GM19023 (cell line): ENCODE measurements around the gene ZNF25.
"Not testable (repeated sequence)": the region's sequence is repeated elsewhere in the genome, so short reads cannot be mapped to it uniquely, and the experiment has no call there.

Source experiments
- ATAC-seq: cut with Tn5 transposase; IDR thresholded peaks from one replicate; pipeline ENCODE4 v1.9.1; 2021; ENCODE audit warnings: mild to moderate bottlenecking, moderate library complexity; ENCODE audit not compliant: unreplicated experiment

Gene ZNF25

GRCh38 chr10:37948210-37948609 lies 28.2 kb downstream of the ZNF25 start:
- ATAC-seq, result no peak

DNA sequence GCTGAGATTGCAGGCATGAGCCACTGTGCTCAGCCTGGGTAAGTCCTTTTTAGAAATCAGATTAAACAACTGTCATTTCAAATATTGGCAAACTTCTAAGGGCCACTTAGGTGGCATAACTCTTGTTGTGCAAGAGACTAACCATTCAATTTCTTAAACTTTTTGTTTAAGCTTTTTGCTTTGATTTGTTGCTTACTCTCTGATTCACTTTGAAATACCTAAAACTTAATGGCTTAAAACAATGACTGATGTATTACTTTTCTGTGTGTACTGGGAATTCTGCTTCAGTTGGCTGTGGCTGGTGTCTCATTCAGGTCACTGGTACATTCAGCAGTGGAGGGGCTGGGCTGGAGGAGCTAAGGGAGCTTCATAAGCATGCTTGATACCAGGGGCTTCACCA lies 28.9 kb downstream of the ZNF25 start:
- ATAC-seq, result no peak

GRCh38 chr10:37937864-37938263 lies 38.6 kb downstream of the ZNF25 start:
- no peak for ATAC-seq

GRCh38 chr10:37934791-37935190 lies 41.7 kb downstream of the ZNF25 start:
- no peak for ATAC-seq

DNA sequence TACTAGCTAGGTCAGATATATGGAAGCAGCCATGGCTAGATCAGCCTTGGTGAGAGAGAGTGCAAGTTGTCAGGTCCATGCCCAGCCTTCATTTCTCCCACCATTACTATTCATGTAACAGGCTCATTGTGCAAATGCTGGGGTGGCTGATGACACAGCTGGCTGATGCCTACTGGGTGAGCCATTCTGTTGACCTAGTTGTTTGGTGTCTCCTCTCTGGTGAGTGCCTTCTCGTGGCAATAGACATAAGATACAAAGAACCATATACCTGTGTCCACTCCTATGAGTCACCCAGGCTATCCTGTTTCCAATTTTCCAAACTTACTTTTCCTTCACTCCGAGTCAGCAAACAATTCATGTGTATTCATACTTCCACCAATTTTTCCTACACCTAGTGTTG lies 46.0 kb downstream of the ZNF25 start:
- no peak for ATAC-seq

DNA sequence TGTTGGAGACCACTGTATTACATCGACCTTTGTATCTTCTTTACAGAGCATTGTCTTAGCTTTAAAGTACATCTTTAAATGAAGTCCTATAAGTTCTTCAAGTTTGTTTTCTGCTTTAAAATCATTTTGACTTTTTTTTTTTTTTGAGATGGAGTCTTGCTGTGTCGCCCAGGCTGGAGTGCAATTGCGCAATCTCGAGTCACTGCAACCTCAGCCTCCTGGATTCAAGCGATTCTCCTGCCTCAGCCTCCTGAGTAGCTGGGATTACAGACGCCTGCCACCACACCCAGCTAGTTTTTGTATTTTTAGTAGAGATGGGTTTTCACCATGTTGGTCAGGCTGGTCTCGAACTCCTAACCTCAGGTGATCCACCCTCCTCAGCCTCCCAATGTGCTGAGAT lies 68.3 kb downstream of the ZNF25 start:
- not testable (repeated sequence) for ATAC-seq

DNA sequence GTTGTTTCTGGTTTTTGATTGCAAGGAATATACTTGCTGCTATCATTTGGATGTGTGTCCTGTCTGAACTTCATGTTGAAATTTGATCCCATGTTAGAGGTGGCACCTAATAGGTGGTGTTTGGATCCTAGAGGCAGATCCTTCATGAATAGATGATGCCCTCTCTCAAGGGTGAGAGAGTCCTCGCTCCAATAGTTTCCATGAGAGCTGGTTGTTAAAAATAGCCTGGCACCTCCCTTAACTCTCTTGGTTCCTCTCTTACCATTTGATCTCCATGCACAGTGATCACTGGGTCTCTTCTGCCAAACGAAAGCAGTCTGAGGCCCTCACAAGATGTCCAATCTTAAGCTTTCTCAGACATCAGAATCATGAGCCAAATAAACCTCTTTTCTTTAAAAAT lies 70.1 kb downstream of the ZNF25 start:
- no peak for ATAC-seq
